Tibial artery (tissue), 4 donors: ENCODE measurements around the gene ANKRD11.

ENCODE experiments used
- DNase-seq, 2 donors: peaks; one replicate each; pipeline ENCODE4 v3.0.0-alpha.2; 2019
- H3K27ac ChIP-seq, 2 donors: fragments of 200-600 bp; sonication (generic) in 1 of 2; 1 replicate in 1 of 2; 2 replicates in 1 of 2; pipeline ENCODE4 v1.5.1; 2018 to 2019; ENCODE audit warnings: mild to moderate bottlenecking in 1 of 2
- H3K27me3 ChIP-seq, 2 donors: fragments of 200-600 bp; sonication (generic) in 1 of 2; one replicate each; pipeline versions ENCODE4 v1.5.1 to v1.6.0; 2016 to 2019
- H3K36me3 ChIP-seq, 3 donors: fragments of 200-600 bp; sonication (generic) in 2 of 3; one replicate each; pipeline ENCODE4 v1.5.1; 2016 to 2019; ENCODE audit warnings: mild to moderate bottlenecking in 2 of 3
- H3K4me1 ChIP-seq, 4 donors: fragments of 200-600 bp; sonication (generic) in 2 of 4; 1 replicate in 3 of 4; 2 replicates in 1 of 4; pipeline ENCODE4 v1.5.1; 2016 to 2019
- H3K4me3 ChIP-seq, 2 donors: fragments of 200-600 bp; sonication (generic) in 1 of 2; 1 replicate in 1 of 2; 2 replicates in 1 of 2; pipeline ENCODE4 v1.5.1; 2018 to 2019; ENCODE audit warnings: mild to moderate bottlenecking in 2 of 2
- H3K9me3 ChIP-seq, 3 donors: fragments of 200-600 bp; sonication (generic) in 1 of 3; one replicate each; pipeline ENCODE4 v1.5.1; 2016 to 2019
- intact Hi-C: fragments of 100-400 bp; cut with DNase I; formaldehyde crosslinking; loops from one replicate; pipeline ENCODE4 v1.15.0; 2023; ENCODE audit warnings: low total_unique reads
- TF ChIP-seq, protein P1 (sequence below), 2 experiments: fragments of 200-600 bp in 1 of 2; fragments of 450-650 bp in 1 of 2; IDR thresholded peaks; one replicate each; pipeline ENCODE4 v1.5.1; 2017 to 2019; ENCODE audit warnings: antibody characterized with exemption in 2 of 2, mild to moderate bottlenecking in 1 of 2, moderate library complexity in 1 of 2

The ANKRD11 gene

DNA sequence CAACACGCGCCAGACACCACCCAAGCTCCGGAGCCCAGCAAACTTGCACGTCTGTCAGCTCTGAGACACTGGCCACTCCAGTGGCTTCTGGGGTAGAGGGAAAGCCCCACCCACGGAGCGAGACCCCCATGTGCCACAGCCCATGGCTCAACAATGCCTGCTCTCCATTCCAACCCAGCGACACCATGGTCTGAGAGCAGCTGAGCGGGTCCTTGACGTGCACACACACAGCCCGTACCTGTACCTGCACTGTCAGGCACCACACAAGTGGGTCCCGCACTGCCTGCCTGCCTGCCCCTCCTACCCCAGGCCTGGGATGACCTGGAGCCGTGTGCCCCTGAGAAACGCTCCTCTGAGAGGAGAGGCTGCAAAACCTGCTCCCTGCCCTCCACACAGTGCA is 195.9 kb downstream of the ANKRD11 start:
- H3K4me3 ChIP-seq: no peak overlapping the region
- no peaks in the 10 kb centered on the region for H3K9me3 ChIP-seq
- H3K27me3 ChIP-seq: no peaks in the 10 kb centered on the region
- H3K36me3 ChIP-seq: peaks cover 0 to 58% (median 15%) of the 10 kb centered on the region in 3 donors
- TF ChIP-seq, protein P1, sequence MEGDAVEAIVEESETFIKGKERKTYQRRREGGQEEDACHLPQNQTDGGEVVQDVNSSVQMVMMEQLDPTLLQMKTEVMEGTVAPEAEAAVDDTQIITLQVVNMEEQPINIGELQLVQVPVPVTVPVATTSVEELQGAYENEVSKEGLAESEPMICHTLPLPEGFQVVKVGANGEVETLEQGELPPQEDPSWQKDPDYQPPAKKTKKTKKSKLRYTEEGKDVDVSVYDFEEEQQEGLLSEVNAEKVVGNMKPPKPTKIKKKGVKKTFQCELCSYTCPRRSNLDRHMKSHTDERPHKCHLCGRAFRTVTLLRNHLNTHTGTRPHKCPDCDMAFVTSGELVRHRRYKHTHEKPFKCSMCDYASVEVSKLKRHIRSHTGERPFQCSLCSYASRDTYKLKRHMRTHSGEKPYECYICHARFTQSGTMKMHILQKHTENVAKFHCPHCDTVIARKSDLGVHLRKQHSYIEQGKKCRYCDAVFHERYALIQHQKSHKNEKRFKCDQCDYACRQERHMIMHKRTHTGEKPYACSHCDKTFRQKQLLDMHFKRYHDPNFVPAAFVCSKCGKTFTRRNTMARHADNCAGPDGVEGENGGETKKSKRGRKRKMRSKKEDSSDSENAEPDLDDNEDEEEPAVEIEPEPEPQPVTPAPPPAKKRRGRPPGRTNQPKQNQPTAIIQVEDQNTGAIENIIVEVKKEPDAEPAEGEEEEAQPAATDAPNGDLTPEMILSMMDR (IDR thresholded peaks at IDR 0.05): no peak
- DNase-seq: no peak
- peaks cover 0 to 14% (median 2%) of the 10 kb centered on the region in 4 donors for H3K4me1 ChIP-seq
- intact Hi-C loops: no loop called here
- no peak overlapping the region for H3K27ac ChIP-seq

DNA sequence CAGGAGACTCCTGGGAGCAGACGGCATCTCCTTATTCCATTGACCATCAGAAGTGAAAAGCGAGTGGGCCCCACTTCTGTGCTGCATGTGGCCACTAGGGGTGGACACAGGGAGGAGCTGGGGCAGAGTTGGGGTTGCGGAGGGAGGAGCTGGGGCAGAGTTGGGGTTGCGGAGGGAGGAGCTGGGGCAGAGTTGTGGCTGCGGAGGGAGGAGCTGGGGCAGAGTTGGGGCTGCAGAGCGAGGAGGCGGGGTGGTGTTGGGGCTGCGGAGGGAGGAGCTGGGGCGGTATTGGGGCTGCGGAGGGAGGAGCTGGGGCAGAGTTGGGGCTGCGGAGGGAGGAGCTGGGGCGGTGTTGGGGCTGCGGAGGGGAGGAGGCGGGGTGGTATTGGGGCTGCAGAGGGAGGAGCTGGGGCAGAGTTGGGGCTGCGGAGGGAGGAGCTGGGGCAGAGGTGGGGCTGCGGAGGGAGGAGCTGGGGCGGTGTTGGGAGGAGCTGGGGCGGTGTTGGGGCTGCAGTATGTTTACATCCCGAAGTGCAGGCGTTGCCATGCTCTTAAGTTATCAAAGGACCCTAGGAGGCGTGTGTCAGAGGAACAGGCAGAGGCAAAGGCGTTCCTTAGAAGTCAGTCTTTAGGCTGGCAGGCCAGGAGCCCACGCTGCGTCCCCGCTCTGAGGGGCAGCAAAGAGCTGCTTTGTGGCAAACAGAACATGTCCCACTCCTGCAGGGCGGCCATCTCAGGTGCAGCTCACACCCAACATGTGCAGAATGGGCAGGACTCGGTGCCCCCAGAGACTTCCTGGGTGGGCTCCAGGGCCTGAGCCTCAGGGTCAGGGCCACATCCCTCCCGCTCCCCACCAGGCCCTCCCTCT is 196.9 kb downstream of the ANKRD11 start:
- intact Hi-C loops: no loop called here

DNA sequence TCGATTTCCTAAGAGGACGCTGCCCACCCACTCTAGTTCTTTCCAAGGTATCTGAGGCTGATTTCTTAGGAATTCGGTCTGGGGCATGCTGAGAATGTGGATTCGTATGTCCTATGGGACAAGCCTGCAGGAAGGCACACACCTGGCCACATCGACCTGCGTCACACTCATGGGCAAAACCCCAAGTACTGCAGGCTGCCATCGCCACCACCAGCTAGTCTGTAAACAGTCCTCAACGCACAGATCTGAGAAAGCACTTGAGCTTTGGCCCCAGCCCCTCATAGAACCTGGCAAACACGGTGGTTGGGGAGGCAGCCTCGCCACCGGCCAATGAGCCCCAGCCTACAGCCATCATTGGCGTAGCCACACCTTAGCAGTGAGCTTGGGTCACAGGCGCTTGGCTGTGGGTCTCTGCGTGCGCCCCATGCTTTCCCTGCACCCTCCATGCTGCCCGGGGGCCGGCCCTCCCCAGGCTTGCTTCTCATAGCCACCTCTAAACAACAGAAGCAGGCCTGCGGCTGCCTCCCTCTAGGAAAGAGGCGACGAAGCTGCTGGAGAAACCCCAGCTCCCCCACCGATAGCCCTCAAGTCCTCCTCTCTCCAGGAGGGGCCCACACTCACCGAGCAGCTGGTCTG is 197.8 kb downstream of the ANKRD11 start:
- H3K4me1 ChIP-seq: peaks cover 0 to 11% (median 2%) of the 10 kb centered on the region in 4 donors
- no peak for DNase-seq
- H3K9me3 ChIP-seq: no peaks in the 10 kb centered on the region
- H3K27me3 ChIP-seq: no peaks in the 10 kb centered on the region
- H3K4me3 ChIP-seq: no peak overlapping the region
- no peak overlapping the region for H3K27ac ChIP-seq
- intact Hi-C loops: no loop called here
- TF ChIP-seq, protein P1 (IDR thresholded peaks at IDR 0.05): no peak
- peaks cover 12 to 58% (median 26%) of the 10 kb centered on the region in 3 donors for H3K36me3 ChIP-seq

More for the DNA sequence above, 196.9 kb downstream of the ANKRD11 start:
- no peak overlapping the region for H3K27ac ChIP-seq
- peaks cover 0 to 14% (median 2%) of the 10 kb centered on the region in 4 donors for H3K4me1 ChIP-seq
- no peak overlapping the region for H3K4me3 ChIP-seq
- TF ChIP-seq, protein P1 (IDR thresholded peaks at IDR 0.05): no peak
- DNase-seq: no peak
- no peaks in the 10 kb centered on the region for H3K9me3 ChIP-seq
- no peaks in the 10 kb centered on the region for H3K27me3 ChIP-seq
- peaks cover 3 to 58% (median 16%) of the 10 kb centered on the region in 3 donors for H3K36me3 ChIP-seq

DNA sequence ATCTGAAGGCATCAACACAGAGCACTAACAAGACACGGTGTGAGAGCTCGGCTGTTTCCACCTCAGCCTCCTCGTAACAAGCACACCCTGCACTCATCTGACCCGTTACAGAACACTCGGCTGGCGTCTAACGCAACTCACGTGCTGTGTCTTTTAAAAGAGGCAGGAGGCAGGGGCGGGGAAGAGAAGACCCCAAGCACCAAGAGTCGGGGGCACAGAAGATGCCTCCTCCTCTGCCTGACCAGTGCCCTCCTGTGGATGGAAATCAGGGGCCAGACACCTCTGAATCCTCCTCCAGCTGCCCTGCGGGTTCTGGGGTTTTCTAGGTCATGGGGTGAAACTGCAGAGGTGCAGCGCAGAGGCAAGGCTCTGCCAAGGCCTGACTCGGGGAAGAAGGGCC is 198.6 kb downstream of the ANKRD11 start:
- TF ChIP-seq, protein P1 (IDR thresholded peaks at IDR 0.05): no peak
- intact Hi-C loops: no loop called here
- Histone ChIP-seq H3K9me3 (no peaks in the 10 kb centered on the region), H3K4me3 (no peak overlapping the region), H3K27me3 (no peaks in the 10 kb centered on the region), H3K36me3 (peaks cover 12 to 60% (median 33%) of the 10 kb centered on the region in 3 donors), H3K27ac (no peak overlapping the region), H3K4me1 (peaks cover 0 to 11% (median 2%) of the 10 kb centered on the region in 4 donors)
- no peak for DNase-seq

DNA sequence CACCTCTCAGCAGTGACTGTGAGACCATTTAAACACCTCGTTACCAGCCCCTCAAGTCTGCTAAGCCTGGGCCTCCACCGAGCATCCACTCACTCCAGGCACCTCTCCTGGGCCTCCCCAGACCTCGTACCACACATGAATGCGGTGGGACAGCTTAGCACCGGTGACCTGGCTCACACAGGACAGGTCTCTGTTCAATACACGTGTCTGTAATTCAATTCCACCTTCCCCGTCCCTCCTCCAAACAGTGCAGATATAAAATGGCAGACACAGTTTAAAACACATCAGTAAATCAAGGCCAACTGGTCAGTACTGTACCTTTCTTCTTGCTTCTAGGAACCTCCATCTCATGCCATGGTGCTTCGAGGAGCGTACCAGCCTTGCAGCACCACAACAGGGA is 199.0 kb downstream of the ANKRD11 start:
- no peak overlapping the region for H3K27ac ChIP-seq
- intact Hi-C loops: no loop called here

More for the DNA sequence above, 199.0 kb downstream of the ANKRD11 start:
- H3K9me3 ChIP-seq: no peaks in the 10 kb centered on the region
- TF ChIP-seq, protein P1 (IDR thresholded peaks at IDR 0.05): no peak
- H3K4me3 ChIP-seq: no peak overlapping the region
- no peaks in the 10 kb centered on the region for H3K27me3 ChIP-seq
- H3K4me1 ChIP-seq: peaks cover 0 to 11% (median 2%) of the 10 kb centered on the region in 4 donors
- no peak for DNase-seq
- H3K36me3 ChIP-seq: peaks cover 13 to 62% (median 35%) of the 10 kb centered on the region in 3 donors
